ENCODE data around the gene ZNRF4.
"Not testable (repeated sequence)": the region's sequence is repeated elsewhere in the genome, so short reads cannot be mapped to it uniquely, and the experiment has no call there.

Gene ZNRF4

GRCh38 chr19:5481957-5482356, 26.7 kb downstream of the ZNRF4 start:
- no peaks in the 10 kb centered on the region for H3K9me3 ChIP-seq (replicated peaks; ENCODE audit: insufficient read depth, low read length)
- no peak overlapping the region for H3K27ac ChIP-seq (ENCODE audit: low read length)
- H3K4me2 ChIP-seq (ENCODE audit: low read depth, low read length) = no peak overlapping the region
- no peaks in the 10 kb centered on the region for H3K9me2 ChIP-seq (replicated peaks; ENCODE audit: insufficient read depth, low read length)
- H3K4me3 ChIP-seq (ENCODE audit: low read length) = no peak overlapping the region
- no peaks in the 10 kb centered on the region for H3F3A ChIP-seq (ENCODE audit: insufficient read depth, low read length)
- TF ChIP-seq EZH2 (optimal IDR thresholded peaks at IDR 0.05; ENCODE audit: low read depth, low read length) = no peak
- TF ChIP-seq, protein P1, sequence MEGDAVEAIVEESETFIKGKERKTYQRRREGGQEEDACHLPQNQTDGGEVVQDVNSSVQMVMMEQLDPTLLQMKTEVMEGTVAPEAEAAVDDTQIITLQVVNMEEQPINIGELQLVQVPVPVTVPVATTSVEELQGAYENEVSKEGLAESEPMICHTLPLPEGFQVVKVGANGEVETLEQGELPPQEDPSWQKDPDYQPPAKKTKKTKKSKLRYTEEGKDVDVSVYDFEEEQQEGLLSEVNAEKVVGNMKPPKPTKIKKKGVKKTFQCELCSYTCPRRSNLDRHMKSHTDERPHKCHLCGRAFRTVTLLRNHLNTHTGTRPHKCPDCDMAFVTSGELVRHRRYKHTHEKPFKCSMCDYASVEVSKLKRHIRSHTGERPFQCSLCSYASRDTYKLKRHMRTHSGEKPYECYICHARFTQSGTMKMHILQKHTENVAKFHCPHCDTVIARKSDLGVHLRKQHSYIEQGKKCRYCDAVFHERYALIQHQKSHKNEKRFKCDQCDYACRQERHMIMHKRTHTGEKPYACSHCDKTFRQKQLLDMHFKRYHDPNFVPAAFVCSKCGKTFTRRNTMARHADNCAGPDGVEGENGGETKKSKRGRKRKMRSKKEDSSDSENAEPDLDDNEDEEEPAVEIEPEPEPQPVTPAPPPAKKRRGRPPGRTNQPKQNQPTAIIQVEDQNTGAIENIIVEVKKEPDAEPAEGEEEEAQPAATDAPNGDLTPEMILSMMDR (IDR thresholded peaks at IDR 0.05; ENCODE audit: low read length) = no peak
- TF ChIP-seq EZH2phosphoT487 (IDR thresholded peaks at IDR 0.05; ENCODE audit: low read length) = no peak
- H3K4me1 ChIP-seq (ENCODE audit: low read length) = no peaks in the 10 kb centered on the region
- H3K36me3 ChIP-seq (replicated peaks; ENCODE audit: insufficient read depth, low read length) = no peaks in the 10 kb centered on the region
- H4K20me1 ChIP-seq (ENCODE audit: insufficient read depth, low read length) = no peaks in the 10 kb centered on the region
- H3K27me3 ChIP-seq (replicated peaks; ENCODE audit: insufficient read depth, low read length) = peaks cover 91% of the 10 kb centered on the region
- H3K9ac ChIP-seq (ENCODE audit: low read length) = no peak overlapping the region
- no peaks in the 10 kb centered on the region for H3K79me2 ChIP-seq (ENCODE audit: low read length)
- no peak overlapping the region for H2AFZ ChIP-seq (ENCODE audit: low read length)
- DNase-seq = no peak

DNA sequence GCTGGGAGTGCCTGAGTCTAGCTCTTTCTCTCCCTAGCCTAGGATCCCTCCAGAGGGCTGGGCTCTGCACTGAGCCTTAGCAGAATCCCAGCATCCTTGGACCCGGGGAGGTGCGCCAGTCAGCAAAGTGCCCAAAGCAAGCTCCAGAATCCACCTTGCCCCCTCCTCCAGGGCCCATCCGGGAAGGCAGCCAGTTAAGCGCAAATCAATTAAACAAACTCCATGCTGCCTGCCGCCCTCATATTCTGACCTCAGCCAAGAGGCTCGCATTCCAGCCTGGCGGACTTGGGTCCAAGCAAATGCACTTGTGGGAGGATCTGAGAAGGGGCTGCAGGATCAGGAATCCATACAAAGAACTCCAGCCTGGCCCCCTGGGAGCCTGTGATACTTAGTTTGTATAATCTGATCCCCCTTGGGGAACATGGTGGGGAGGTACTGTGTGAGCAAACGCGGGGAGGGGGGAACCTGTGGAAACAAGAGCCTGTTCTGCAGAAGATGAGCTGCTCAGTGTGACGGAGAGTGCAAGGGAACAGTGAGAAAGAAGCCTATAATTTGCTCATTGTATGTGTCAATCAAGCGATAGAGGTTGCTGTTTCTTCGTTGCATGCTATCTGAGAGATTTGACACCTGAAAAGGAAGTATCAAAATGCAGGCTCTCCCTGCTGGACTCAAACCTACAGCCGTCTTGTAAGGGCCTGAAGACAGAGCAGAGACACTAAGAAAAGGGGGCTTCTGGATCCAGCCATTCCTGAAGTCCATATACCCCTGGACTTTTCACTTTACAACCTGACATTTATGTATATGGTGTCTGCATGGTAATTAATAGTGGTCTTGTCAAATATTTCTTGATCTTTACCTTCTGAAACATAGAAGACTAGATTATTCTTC, 29.4 kb downstream of the ZNRF4 start:
- TF ChIP-seq, protein P1 (IDR thresholded peaks at IDR 0.05; ENCODE audit: low read length) = no peak
- no peak for TF ChIP-seq EZH2 (optimal IDR thresholded peaks at IDR 0.05; ENCODE audit: low read depth, low read length)
- no peak for TF ChIP-seq EZH2phosphoT487 (IDR thresholded peaks at IDR 0.05; ENCODE audit: low read length)
- no peaks in the 10 kb centered on the region for H3K4me1 ChIP-seq (ENCODE audit: low read length)
- no peaks in the 10 kb centered on the region for H3F3A ChIP-seq (ENCODE audit: insufficient read depth, low read length)
- no peaks in the 10 kb centered on the region for H4K20me1 ChIP-seq (ENCODE audit: insufficient read depth, low read length)
- H3K27ac ChIP-seq (ENCODE audit: low read length) = no peak overlapping the region
- H3K9me3 ChIP-seq (replicated peaks; ENCODE audit: insufficient read depth, low read length) = no peaks in the 10 kb centered on the region
- H3K9me2 ChIP-seq (replicated peaks; ENCODE audit: insufficient read depth, low read length) = no peaks in the 10 kb centered on the region
- no peak overlapping the region for H3K4me3 ChIP-seq (ENCODE audit: low read length)
- H3K4me2 ChIP-seq (ENCODE audit: low read depth, low read length) = no peak overlapping the region
- H3K79me2 ChIP-seq (ENCODE audit: low read length) = no peaks in the 10 kb centered on the region
- no peaks in the 10 kb centered on the region for H3K36me3 ChIP-seq (replicated peaks; ENCODE audit: insufficient read depth, low read length)
- H3K9ac ChIP-seq (ENCODE audit: low read length) = no peak overlapping the region
- DNase-seq = no peak
- H3K27me3 ChIP-seq (replicated peaks; ENCODE audit: insufficient read depth, low read length) = peaks cover 89% of the 10 kb centered on the region
- H2AFZ ChIP-seq (ENCODE audit: low read length) = no peak overlapping the region

- Histone ChIP-seq H3K27ac (ENCODE audit: low read length) (no peak overlapping the region), H3K9me3 (replicated peaks; ENCODE audit: insufficient read depth, low read length) (no peaks in the 10 kb centered on the region), H3K79me2 (ENCODE audit: low read length) (no peaks in the 10 kb centered on the region), H3K4me3 (ENCODE audit: low read length) (no peak overlapping the region), H4K20me1 (ENCODE audit: insufficient read depth, low read length) (no peaks in the 10 kb centered on the region), H3K4me1 (ENCODE audit: low read length) (no peaks in the 10 kb centered on the region), H3K4me2 (ENCODE audit: low read depth, low read length) (no peak overlapping the region), H3F3A (ENCODE audit: insufficient read depth, low read length) (no peaks in the 10 kb centered on the region), H3K27me3 (replicated peaks; ENCODE audit: insufficient read depth, low read length) (peaks cover 91% of the 10 kb centered on the region), H3K36me3 (replicated peaks; ENCODE audit: insufficient read depth, low read length) (no peaks in the 10 kb centered on the region), H3K9ac (ENCODE audit: low read length) (no peak overlapping the region), H2AFZ (ENCODE audit: low read length) (no peak overlapping the region), H3K9me2 (replicated peaks; ENCODE audit: insufficient read depth, low read length) (no peaks in the 10 kb centered on the region)
- TF ChIP-seq, protein P1 (IDR thresholded peaks at IDR 0.05; ENCODE audit: low read length) = no peak
- TF ChIP-seq EZH2 (optimal IDR thresholded peaks at IDR 0.05; ENCODE audit: low read depth, low read length) (no peak), EZH2phosphoT487 (IDR thresholded peaks at IDR 0.05; ENCODE audit: low read length) (no peak)
- DNase-seq = no peak
Measured at GRCh38 chr19:5485286-5485636, 30.0 kb downstream of the ZNRF4 start.

DNA sequence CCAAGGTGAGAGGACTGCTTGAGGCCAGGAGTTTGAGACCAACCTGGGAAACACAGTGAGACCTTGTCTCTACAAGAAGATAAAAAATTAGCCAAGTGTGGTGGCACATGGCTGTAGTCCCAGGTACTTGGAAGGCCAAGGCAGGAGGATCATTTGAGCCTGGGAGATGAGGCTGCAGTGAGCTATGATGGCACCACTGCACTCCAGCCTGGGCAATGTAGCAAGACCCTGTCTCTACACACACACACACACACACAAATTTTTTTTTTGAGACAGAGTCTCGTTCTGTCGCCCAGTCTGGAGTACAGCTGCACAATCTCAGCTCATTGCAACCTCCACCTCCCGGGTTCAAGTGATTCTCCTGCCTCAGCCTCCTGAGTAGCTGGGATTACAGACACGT, 30.4 kb downstream of the ZNRF4 start:
- H3K4me3 ChIP-seq (ENCODE audit: low read length); H3K9me3 ChIP-seq (replicated peaks; ENCODE audit: insufficient read depth, low read length); H3K9me2 ChIP-seq (replicated peaks; ENCODE audit: insufficient read depth, low read length); H2AFZ ChIP-seq (ENCODE audit: low read length); H3K4me2 ChIP-seq (ENCODE audit: low read depth, low read length); H3K9ac ChIP-seq (ENCODE audit: low read length); DNase-seq; H3K79me2 ChIP-seq (ENCODE audit: low read length); H3K4me1 ChIP-seq (ENCODE audit: low read length); H3K36me3 ChIP-seq (replicated peaks; ENCODE audit: insufficient read depth, low read length); H3K27ac ChIP-seq (ENCODE audit: low read length); H3F3A ChIP-seq (ENCODE audit: insufficient read depth, low read length); H4K20me1 ChIP-seq (ENCODE audit: insufficient read depth, low read length): not testable (repeated sequence)
- peaks cover 91% of the 10 kb centered on the region for H3K27me3 ChIP-seq (replicated peaks; ENCODE audit: insufficient read depth, low read length)

Data from MM.1S (cell line).